ENCODE results near the gene FXYD1.
"Not testable (repeated sequence)": the region's sequence is repeated elsewhere in the genome, so short reads cannot be mapped to it uniquely, and the experiment has no call there.

FXYD1 gene

GRCh38 chr19:35144259-35144599 is 5.6 kb downstream of the FXYD1 start:
- no peak for DNase-seq

- no peak for DNase-seq
These were observed 6.2 kb downstream of the FXYD1 start for GRCh38 chr19:35144600-35145436.

GRCh38 chr19:35146746-35147459 is 8.3 kb downstream of the FXYD1 start:
- no peak for DNase-seq

- no peak for DNase-seq
These were observed 10.8 kb downstream of the FXYD1 start for GRCh38 chr19:35149463-35149862.

GRCh38 chr19:35150445-35150844 is 11.8 kb downstream of the FXYD1 start:
- DNase-seq: no peak

- DNase-seq: no peak
These were observed 12.8 kb downstream of the FXYD1 start for GRCh38 chr19:35151273-35152065.

- not testable (repeated sequence) for DNase-seq
These were observed 14.5 kb downstream of the FXYD1 start for GRCh38 chr19:35153129-35153522.

GRCh38 chr19:35153701-35154524 is 15.3 kb downstream of the FXYD1 start:
- DNase-seq: peak; percentile 65

GRCh38 chr19:35154525-35155406 is 16.1 kb downstream of the FXYD1 start, which contains the start of gene FXYD5:
FXYD5 (plus strand) TSS chr19:35154735; CDS start chr19:35155551, 816 bp downstream.
- DNase-seq: peak; percentile 60

- DNase-seq: no peak
These were observed 16.8 kb downstream of the FXYD1 start for GRCh38 chr19:35155441-35155840.

- no peak for DNase-seq
These were observed 17.5 kb downstream of the FXYD1 start for GRCh38 chr19:35155981-35156672.

- no peak for DNase-seq
These were observed 18.0 kb downstream of the FXYD1 start for GRCh38 chr19:35156673-35157014.

- no peak for DNase-seq
These were observed 18.8 kb downstream of the FXYD1 start for GRCh38 chr19:35157431-35157830.

- no peak for DNase-seq
These were observed 21.0 kb downstream of the FXYD1 start for GRCh38 chr19:35159606-35160005.

- DNase-seq: no peak
These were observed 22.2 kb downstream of the FXYD1 start for GRCh38 chr19:35160629-35161433.

- DNase-seq: no peak
These were observed 22.8 kb downstream of the FXYD1 start for GRCh38 chr19:35161434-35161743.

GRCh38 chr19:35162471-35163326 is 24.1 kb downstream of the FXYD1 start:
- no peak for DNase-seq

- no peak for DNase-seq
These were observed 25.8 kb downstream of the FXYD1 start for GRCh38 chr19:35164418-35164817.

Measured in effector CD4-positive, alpha-beta T cell (primary cell).